Measurements from ENCODE around the gene CERT1.

CERT1 gene

GRCh38 chr5:75524071-75524470 lies 12.6 kb upstream of the CERT1 start:
- TF ChIP-seq, protein P1, sequence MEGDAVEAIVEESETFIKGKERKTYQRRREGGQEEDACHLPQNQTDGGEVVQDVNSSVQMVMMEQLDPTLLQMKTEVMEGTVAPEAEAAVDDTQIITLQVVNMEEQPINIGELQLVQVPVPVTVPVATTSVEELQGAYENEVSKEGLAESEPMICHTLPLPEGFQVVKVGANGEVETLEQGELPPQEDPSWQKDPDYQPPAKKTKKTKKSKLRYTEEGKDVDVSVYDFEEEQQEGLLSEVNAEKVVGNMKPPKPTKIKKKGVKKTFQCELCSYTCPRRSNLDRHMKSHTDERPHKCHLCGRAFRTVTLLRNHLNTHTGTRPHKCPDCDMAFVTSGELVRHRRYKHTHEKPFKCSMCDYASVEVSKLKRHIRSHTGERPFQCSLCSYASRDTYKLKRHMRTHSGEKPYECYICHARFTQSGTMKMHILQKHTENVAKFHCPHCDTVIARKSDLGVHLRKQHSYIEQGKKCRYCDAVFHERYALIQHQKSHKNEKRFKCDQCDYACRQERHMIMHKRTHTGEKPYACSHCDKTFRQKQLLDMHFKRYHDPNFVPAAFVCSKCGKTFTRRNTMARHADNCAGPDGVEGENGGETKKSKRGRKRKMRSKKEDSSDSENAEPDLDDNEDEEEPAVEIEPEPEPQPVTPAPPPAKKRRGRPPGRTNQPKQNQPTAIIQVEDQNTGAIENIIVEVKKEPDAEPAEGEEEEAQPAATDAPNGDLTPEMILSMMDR (IDR thresholded peaks at IDR 0.05; ENCODE audit: low read depth, low read length, missing control alignments), result no peak
- no peak overlapping the region for H3K4me3 ChIP-seq (ENCODE audit: low read depth, low read length)
- peak; percentile 78 for DNase-seq (ENCODE audit: low read depth)

GRCh38 chr5:75523275-75523674 lies 11.8 kb upstream of the CERT1 start:
- H3K4me3 ChIP-seq (ENCODE audit: low read depth, low read length), result no peak overlapping the region; the same call in 1 of the 2 replicates
- DNase-seq (ENCODE audit: low read depth), result no peak
- TF ChIP-seq, protein P1 (IDR thresholded peaks at IDR 0.05; ENCODE audit: low read depth, low read length, missing control alignments), result no peak

GRCh38 chr5:75522542-75522941 lies 11.1 kb upstream of the CERT1 start:
- TF ChIP-seq, protein P1 (IDR thresholded peaks at IDR 0.05; ENCODE audit: low read depth, low read length, missing control alignments), result no peak
- no peak overlapping the region for H3K4me3 ChIP-seq (ENCODE audit: low read depth, low read length)

DNA sequence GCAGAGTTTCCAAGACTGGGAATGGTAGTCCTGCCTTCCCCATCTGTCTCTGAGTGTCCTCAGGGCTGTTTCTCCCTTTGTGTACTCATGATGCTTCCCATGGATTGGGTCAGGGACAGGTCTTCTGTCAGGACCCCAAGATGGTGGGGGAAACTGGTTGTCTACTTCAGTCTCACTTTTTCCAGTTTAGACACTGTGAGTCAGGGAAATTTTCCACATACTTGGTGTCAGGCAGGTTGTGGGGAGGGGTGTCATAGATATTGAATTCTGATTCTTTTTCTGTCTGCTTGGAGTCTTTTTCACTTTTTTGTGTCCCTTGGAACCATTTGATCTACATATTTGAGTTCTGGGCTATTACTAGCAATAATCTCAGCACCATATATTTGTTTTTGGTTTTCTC lies 10.6 kb upstream of the CERT1 start:
- DNase-seq (ENCODE audit: low read depth), result no peak
- no peak overlapping the region for H3K4me3 ChIP-seq (ENCODE audit: low read depth, low read length)
- TF ChIP-seq, protein P1 (IDR thresholded peaks at IDR 0.05; ENCODE audit: low read depth, low read length, missing control alignments), result no peak

More at GRCh38 chr5:75522542-75522941, 11.1 kb upstream of the CERT1 start:
- DNase-seq (ENCODE audit: low read depth), result no peak

DNA sequence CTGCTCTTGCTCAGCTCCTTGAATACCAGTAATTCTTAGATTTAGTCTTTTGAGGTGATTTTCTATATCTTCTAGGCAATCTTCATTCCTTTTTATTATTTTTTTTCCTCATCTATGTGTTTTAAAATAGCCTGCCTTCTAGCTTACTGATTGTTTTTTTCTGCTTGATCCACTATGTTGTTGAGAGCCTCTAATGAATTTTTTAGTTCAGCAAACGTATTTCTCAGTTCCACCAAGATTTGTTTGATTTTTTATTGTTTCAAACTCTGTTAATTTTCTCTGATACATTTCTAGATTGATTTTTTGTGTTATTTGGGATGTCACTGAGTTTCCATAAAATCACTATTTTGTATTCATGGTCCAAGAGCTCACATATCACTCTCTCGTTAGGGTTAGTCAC lies 9.8 kb upstream of the CERT1 start:
- TF ChIP-seq, protein P1 (IDR thresholded peaks at IDR 0.05; ENCODE audit: low read depth, low read length, missing control alignments), result no peak
- DNase-seq (ENCODE audit: low read depth), result no peak
- H3K4me3 ChIP-seq (ENCODE audit: low read depth, low read length), result no peak overlapping the region

- no peak overlapping the region for H3K4me3 ChIP-seq (ENCODE audit: low read depth, low read length)
- TF ChIP-seq, protein P1 (IDR thresholded peaks at IDR 0.05; ENCODE audit: low read depth, low read length, missing control alignments), result no peak
- DNase-seq (ENCODE audit: low read depth), result no peak
Measured at GRCh38 chr5:75519761-75520160, 8.3 kb upstream of the CERT1 start.

DNA sequence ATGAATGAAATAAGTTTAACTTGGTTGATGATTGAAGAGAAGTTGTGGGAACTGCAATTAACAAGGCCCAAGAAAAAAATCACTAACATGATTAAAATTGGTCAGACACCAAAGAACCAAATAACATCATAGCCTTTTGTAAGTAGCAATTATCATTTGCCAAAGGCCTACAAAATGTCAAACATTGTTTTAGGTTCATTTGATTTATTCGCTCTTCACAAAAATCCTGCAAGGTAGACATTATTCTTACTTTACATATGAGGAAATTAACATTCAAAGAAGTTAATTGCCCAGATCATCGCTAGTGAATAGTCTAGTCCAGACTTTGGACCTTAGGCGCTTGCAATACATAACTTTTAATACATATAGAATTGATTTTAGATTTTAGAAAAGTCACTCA lies 2.9 kb upstream of the CERT1 start:
- TF ChIP-seq, protein P1 (IDR thresholded peaks at IDR 0.05; ENCODE audit: low read depth, low read length, missing control alignments), result no peak
- DNase-seq (ENCODE audit: low read depth), result no peak
- peak overlapping the region; percentile 16; the same call in 1 of the 2 replicates for H3K4me3 ChIP-seq (ENCODE audit: low read depth, low read length)
